H9 (cell line): ENCODE measurements around the gene ZNF407. TPM values are rescaled to one million over a fixed set of nuclear protein-coding genes. Genes with fewer than 3 reads are reported as not detected.
"Not testable (repeated sequence)": the region's sequence is repeated elsewhere in the genome, so short reads cannot be mapped to it uniquely, and the experiment has no call there.

Experiments
- DNase-seq: peaks from one replicate; pipeline ENCODE4 v3.0.0-alpha.2; 2017
- H2AFZ ChIP-seq: one replicate; pipeline ENCODE4 v1.6.1; 2013; ENCODE audit warnings: mild to moderate bottlenecking, low read length, control low read depth, moderate library complexity
- H2AK5ac ChIP-seq: 2 replicates; pipeline ENCODE4 v1.6.1; 2013; ENCODE audit warnings: low read length, control low read depth, mixed read lengths; ENCODE audit not compliant: insufficient read length
- H2BK120ac ChIP-seq: one replicate; pipeline ENCODE4 v1.6.1; 2013; ENCODE audit warnings: low read depth, mild to moderate bottlenecking, low read length, control low read depth, inconsistent platforms; ENCODE audit not compliant: poor library complexity, severe bottlenecking
- H2BK12ac ChIP-seq: 2 replicates; pipeline ENCODE4 v1.6.1; 2013; ENCODE audit warnings: low read length, control low read depth, mixed read lengths, low read depth; ENCODE audit not compliant: insufficient read length
- H2BK15ac ChIP-seq: 2 replicates; pipeline ENCODE4 v1.6.1; 2013; ENCODE audit warnings: low read depth, low read length, control low read depth
- H2BK20ac ChIP-seq: one replicate; pipeline ENCODE4 v1.6.1; 2013; ENCODE audit warnings: low read depth, mild to moderate bottlenecking, low read length, control low read depth, inconsistent platforms; ENCODE audit not compliant: poor library complexity, severe bottlenecking
- H2BK5ac ChIP-seq: 2 replicates; pipeline ENCODE4 v1.6.1; 2013; ENCODE audit warnings: low read length, control low read depth, mixed read lengths; ENCODE audit not compliant: insufficient read length
- H3K14ac ChIP-seq: 2 replicates; pipeline ENCODE4 v1.6.1; 2013; ENCODE audit warnings: low read length, control low read depth; ENCODE audit not compliant: insufficient read depth
- H3K18ac ChIP-seq: 2 replicates; pipeline ENCODE4 v1.6.1; 2013; ENCODE audit warnings: low read depth, mild to moderate bottlenecking, mixed read lengths, low read length, control low read depth; ENCODE audit not compliant: insufficient read length
- H3K23ac ChIP-seq: 2 replicates; pipeline ENCODE4 v1.6.1; 2013; ENCODE audit warnings: low read length, control low read depth, mixed read lengths, low read depth; ENCODE audit not compliant: insufficient read length
- H3K23me2 ChIP-seq: 2 replicates; pipeline ENCODE4 v1.6.1; 2013; ENCODE audit warnings: low read depth, mild to moderate bottlenecking, mixed read lengths, low read length, control low read depth; ENCODE audit not compliant: insufficient read length, poor library complexity, severe bottlenecking
- H3K27ac ChIP-seq: 2 replicates; pipeline ENCODE4 v1.5.1; 2013; ENCODE audit warnings: low read length, control low read depth, mixed read lengths, low read depth; ENCODE audit not compliant: insufficient read length
- H3K27me3 ChIP-seq: 2 replicates; pipeline ENCODE4 v1.6.1; 2013; ENCODE audit warnings: low read length, control low read depth, inconsistent platforms; ENCODE audit not compliant: insufficient read depth
- H3K4ac ChIP-seq: 2 replicates; pipeline ENCODE4 v1.6.1; 2013; ENCODE audit warnings: low read depth, mild to moderate bottlenecking, control low read depth, inconsistent platforms, low read length, moderate library complexity
- H3K4me1 ChIP-seq: 2 replicates; pipeline ENCODE4 v1.6.1; 2013; ENCODE audit warnings: low read length, control low read depth, inconsistent platforms; ENCODE audit not compliant: insufficient read depth
- H3K4me2 ChIP-seq: 2 replicates; pipeline ENCODE4 v1.6.1; 2013; ENCODE audit warnings: low read length, control low read depth, mixed read lengths; ENCODE audit not compliant: insufficient read length, insufficient read depth
- H3K56ac ChIP-seq: 2 replicates; pipeline ENCODE4 v1.6.1; 2013; ENCODE audit warnings: low read depth, mild to moderate bottlenecking, mixed read lengths, low read length, control low read depth; ENCODE audit not compliant: insufficient read length
- H3K79me1 ChIP-seq: 2 replicates; pipeline ENCODE4 v1.6.1; 2013; ENCODE audit warnings: low read depth, mild to moderate bottlenecking, moderate library complexity, low read length, control low read depth, inconsistent platforms; ENCODE audit not compliant: insufficient read depth, poor library complexity, severe bottlenecking
- H3K79me2 ChIP-seq: 2 replicates; pipeline ENCODE4 v1.6.1; 2013; ENCODE audit warnings: low read length, control low read depth, inconsistent platforms; ENCODE audit not compliant: insufficient read depth
- H3K9ac ChIP-seq: 2 replicates; pipeline ENCODE4 v1.6.1; 2013; ENCODE audit warnings: low read length, control low read depth, mixed read lengths; ENCODE audit not compliant: insufficient read length; ENCODE audit errors: extremely low read depth
- H3K9me3 ChIP-seq: one replicate; pipeline ENCODE4 v1.6.1; 2013; ENCODE audit warnings: low read depth, low read length, inconsistent platforms; ENCODE audit not compliant: control insufficient read depth
- H3T11ph ChIP-seq: one replicate; pipeline ENCODE4 v1.6.1; 2013; ENCODE audit warnings: mild to moderate bottlenecking, low read length, control low read depth, inconsistent platforms
- H4K20me1 ChIP-seq: one replicate; pipeline ENCODE4 v1.6.1; 2013; ENCODE audit not compliant: control insufficient read depth, insufficient read length, insufficient read depth
- H4K5ac ChIP-seq: 2 replicates; pipeline ENCODE4 v1.6.1; 2013; ENCODE audit warnings: low read depth, mild to moderate bottlenecking, mixed read lengths, low read length, control low read depth; ENCODE audit not compliant: insufficient read length
- H4K8ac ChIP-seq: replicated peaks from 2 replicates; pipeline ENCODE4 v1.6.1; 2013; ENCODE audit warnings: low read length, control low read depth, mixed read lengths, low read depth; ENCODE audit not compliant: insufficient read length
- H4K91ac ChIP-seq: 2 replicates; pipeline ENCODE4 v1.6.1; 2013; ENCODE audit warnings: low read depth, mild to moderate bottlenecking, moderate library complexity, mixed read lengths, low read length, control low read depth; ENCODE audit not compliant: insufficient read length
- H3K27ac Mint-ChIP-seq, 3 experiments: 2 replicates in 2 of 3; 3 replicates in 1 of 3; pipeline ENCODE4 v1.8.0; 2020 to 2021; ENCODE audit warnings: mixed read lengths in 3 of 3, mild to moderate bottlenecking in 1 of 3, moderate library complexity in 1 of 3
- H3K27me3 Mint-ChIP-seq: 2 replicates; pipeline ENCODE4 v1.8.0; 2021; ENCODE audit warnings: low read depth, mild to moderate bottlenecking, moderate library complexity, mixed read lengths
- H3K36me3 Mint-ChIP-seq, 3 experiments: 2 replicates in 2 of 3; 3 replicates in 1 of 3; pipeline ENCODE4 v1.8.0; 2020 to 2021; ENCODE audit warnings: low read depth in 3 of 3, mixed read lengths in 3 of 3; ENCODE audit not compliant: insufficient read depth in 1 of 3
- H3K4me1 Mint-ChIP-seq, 2 experiments: 2 replicates each; pipeline ENCODE4 v1.8.0; 2020; ENCODE audit warnings: mixed read lengths in 2 of 2
- H3K4me3 Mint-ChIP-seq, 2 experiments: 2 replicates in 1 of 2; 3 replicates in 1 of 2; pipeline ENCODE4 v1.8.0; 2020 to 2021; ENCODE audit warnings: mild to moderate bottlenecking in 2 of 2, mixed read lengths in 2 of 2, moderate library complexity in 1 of 2
- H3K9me3 Mint-ChIP-seq, 2 experiments: 2 replicates in 1 of 2; 3 replicates in 1 of 2; pipeline ENCODE4 v1.8.0; 2020; ENCODE audit warnings: mild to moderate bottlenecking in 2 of 2, mixed read lengths in 2 of 2, moderate library complexity in 1 of 2
- WGBS: extraction: QIAGEN DNeasy Blood & Tissue Kit; methylation state at CpG from one replicate; pipeline ENCODE4 v1.1.7; 2013; ENCODE audit warnings: missing lambda C conversion rate, low lambda C conversion rate, mixed read lengths; ENCODE audit not compliant: insufficient read length; ENCODE audit errors: extremely low coverage; 5-methylcytosine and 5-hydroxymethylcytosine counted together
- total RNA-seq: library from RNA; stranded (reverse); gene quantifications from 2 replicates; pipeline ENCODE4 v1.2.1, GENCODE V29; 2021
- TF ChIP-seq, protein P1 (sequence below): fragments of 200-600 bp; sonication (generic); conservative IDR thresholded peaks from 3 replicates; pipeline ENCODE4 v1.8.0; 2021; ENCODE audit warnings: antibody characterized with exemption, mild to moderate bottlenecking

Gene ZNF407
- total RNA-seq, 1 experiment from 2014 or later: 8.7 TPM

DNA sequence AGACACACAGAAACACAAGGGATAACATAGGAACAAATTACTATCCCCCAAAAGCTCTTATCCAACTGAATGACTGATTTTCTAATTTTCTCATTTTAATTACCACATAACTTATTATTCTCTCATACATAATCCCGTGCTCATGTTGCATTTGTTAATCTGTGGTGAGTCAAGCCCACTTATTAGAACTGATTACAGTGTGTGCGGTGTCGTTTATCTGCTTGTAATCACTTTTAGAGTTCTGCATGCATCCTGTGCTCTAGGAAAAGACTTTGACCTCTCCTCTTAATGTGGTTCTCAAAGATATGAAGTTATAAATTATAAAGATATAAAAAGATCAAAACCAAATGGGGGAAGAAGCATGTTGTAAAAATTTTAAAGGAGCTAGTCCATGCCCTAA, 33.7 kb upstream of the ZNF407 start:
- no peak overlapping the region for H3K14ac ChIP-seq
- H3K27me3 ChIP-seq: no peaks in the 10 kb centered on the region
- no peak overlapping the region for H3K23ac ChIP-seq
- H3K9me3 ChIP-seq: no peaks in the 10 kb centered on the region
- no peaks in the 10 kb centered on the region for H3K4me1 Mint-ChIP-seq
- H2AFZ ChIP-seq: no peak overlapping the region
- no peak overlapping the region for H3K4ac ChIP-seq
- no peak overlapping the region for H3K56ac ChIP-seq
- H3K27ac Mint-ChIP-seq: no peak overlapping the region
- no peak overlapping the region for H3K9ac ChIP-seq
- H2BK120ac ChIP-seq: no peak overlapping the region
- no peak overlapping the region for H3T11ph ChIP-seq
- peaks cover 39 to 41% of the 10 kb centered on the region in 2 experiments for H3K9me3 Mint-ChIP-seq
- H3K36me3 Mint-ChIP-seq: peaks cover 11 to 17% (median 12%) of the 10 kb centered on the region in 3 experiments
- no peak overlapping the region for H4K8ac ChIP-seq
- no peaks in the 10 kb centered on the region for H3K79me1 ChIP-seq
- no peaks in the 10 kb centered on the region for H3K23me2 ChIP-seq
- no peaks in the 10 kb centered on the region for H3K79me2 ChIP-seq
- no peak overlapping the region for H3K27ac ChIP-seq
- 100% methylated on average over 1 of the region's 3 CpGs for WGBS
- H2AK5ac ChIP-seq: no peak overlapping the region
- no peak overlapping the region for H2BK15ac ChIP-seq
- no peak for DNase-seq
- no peaks in the 10 kb centered on the region for H4K20me1 ChIP-seq
- no peak overlapping the region for H3K4me2 ChIP-seq
- H2BK12ac ChIP-seq: no peak overlapping the region
- H3K18ac ChIP-seq: no peak overlapping the region
- no peak overlapping the region for H2BK5ac ChIP-seq
- peaks cover 7% of the 10 kb centered on the region for H3K27me3 Mint-ChIP-seq
- no peak overlapping the region for H4K91ac ChIP-seq
- no peaks in the 10 kb centered on the region for H3K4me1 ChIP-seq
- no peak overlapping the region for H3K4me3 Mint-ChIP-seq
- H2BK20ac ChIP-seq: no peak overlapping the region
- TF ChIP-seq, protein P1, sequence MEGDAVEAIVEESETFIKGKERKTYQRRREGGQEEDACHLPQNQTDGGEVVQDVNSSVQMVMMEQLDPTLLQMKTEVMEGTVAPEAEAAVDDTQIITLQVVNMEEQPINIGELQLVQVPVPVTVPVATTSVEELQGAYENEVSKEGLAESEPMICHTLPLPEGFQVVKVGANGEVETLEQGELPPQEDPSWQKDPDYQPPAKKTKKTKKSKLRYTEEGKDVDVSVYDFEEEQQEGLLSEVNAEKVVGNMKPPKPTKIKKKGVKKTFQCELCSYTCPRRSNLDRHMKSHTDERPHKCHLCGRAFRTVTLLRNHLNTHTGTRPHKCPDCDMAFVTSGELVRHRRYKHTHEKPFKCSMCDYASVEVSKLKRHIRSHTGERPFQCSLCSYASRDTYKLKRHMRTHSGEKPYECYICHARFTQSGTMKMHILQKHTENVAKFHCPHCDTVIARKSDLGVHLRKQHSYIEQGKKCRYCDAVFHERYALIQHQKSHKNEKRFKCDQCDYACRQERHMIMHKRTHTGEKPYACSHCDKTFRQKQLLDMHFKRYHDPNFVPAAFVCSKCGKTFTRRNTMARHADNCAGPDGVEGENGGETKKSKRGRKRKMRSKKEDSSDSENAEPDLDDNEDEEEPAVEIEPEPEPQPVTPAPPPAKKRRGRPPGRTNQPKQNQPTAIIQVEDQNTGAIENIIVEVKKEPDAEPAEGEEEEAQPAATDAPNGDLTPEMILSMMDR: no peak
- H4K5ac ChIP-seq: no peak overlapping the region

GRCh38 chr18:74565164-74565563, 32.5 kb upstream of the ZNF407 start:
- H4K8ac ChIP-seq, H2BK20ac ChIP-seq, H3K14ac ChIP-seq, H3K79me2 ChIP-seq, H3K23ac ChIP-seq, H4K91ac ChIP-seq, H3K27me3 Mint-ChIP-seq, H3K79me1 ChIP-seq, H2BK12ac ChIP-seq, H3K4me2 ChIP-seq, H3K4ac ChIP-seq, H3K23me2 ChIP-seq, H2BK5ac ChIP-seq, H3T11ph ChIP-seq, H3K27ac Mint-ChIP-seq, H3K4me3 Mint-ChIP-seq, H4K5ac ChIP-seq, H3K18ac ChIP-seq, H4K20me1 ChIP-seq, H3K56ac ChIP-seq, H3K27me3 ChIP-seq, H3K9me3 ChIP-seq, H3K4me1 Mint-ChIP-seq, H3K9ac ChIP-seq, H2BK120ac ChIP-seq, DNase-seq, H3K27ac ChIP-seq, H2AK5ac ChIP-seq, H2BK15ac ChIP-seq, H2AFZ ChIP-seq, H3K4me1 ChIP-seq: not testable (repeated sequence)
- H3K9me3 Mint-ChIP-seq: peaks cover 39 to 48% of the 10 kb centered on the region in 2 experiments
- H3K36me3 Mint-ChIP-seq: peaks cover 11 to 17% (median 12%) of the 10 kb centered on the region in 3 experiments
- no CpG with 5 or more reads among the region's 1 CpG for WGBS
